Tibial nerve (tissue), 3 donors: ENCODE data around the gene TMEM63B.

Experiments used
- POLR2A ChIP-seq, 2 donors: fragments of 450-650 bp; IDR thresholded peaks; one replicate each; pipeline ENCODE4 v1.6.1; 2017; ENCODE audit warnings: antibody characterized with exemption in 2 of 2, mild to moderate bottlenecking in 2 of 2, moderate library complexity in 2 of 2
- TF ChIP-seq, protein P1 (sequence below), 5 experiments: fragments of 200-600 bp in 3 of 5; fragments of 450-650 bp in 2 of 5; sonication (generic) in 3 of 5; IDR thresholded peaks; one replicate each; pipeline ENCODE4 v1.5.1; 2016 to 2019; ENCODE audit warnings: antibody characterized with exemption in 5 of 5, mild to moderate bottlenecking in 3 of 5, moderate library complexity in 2 of 5

DNA sequence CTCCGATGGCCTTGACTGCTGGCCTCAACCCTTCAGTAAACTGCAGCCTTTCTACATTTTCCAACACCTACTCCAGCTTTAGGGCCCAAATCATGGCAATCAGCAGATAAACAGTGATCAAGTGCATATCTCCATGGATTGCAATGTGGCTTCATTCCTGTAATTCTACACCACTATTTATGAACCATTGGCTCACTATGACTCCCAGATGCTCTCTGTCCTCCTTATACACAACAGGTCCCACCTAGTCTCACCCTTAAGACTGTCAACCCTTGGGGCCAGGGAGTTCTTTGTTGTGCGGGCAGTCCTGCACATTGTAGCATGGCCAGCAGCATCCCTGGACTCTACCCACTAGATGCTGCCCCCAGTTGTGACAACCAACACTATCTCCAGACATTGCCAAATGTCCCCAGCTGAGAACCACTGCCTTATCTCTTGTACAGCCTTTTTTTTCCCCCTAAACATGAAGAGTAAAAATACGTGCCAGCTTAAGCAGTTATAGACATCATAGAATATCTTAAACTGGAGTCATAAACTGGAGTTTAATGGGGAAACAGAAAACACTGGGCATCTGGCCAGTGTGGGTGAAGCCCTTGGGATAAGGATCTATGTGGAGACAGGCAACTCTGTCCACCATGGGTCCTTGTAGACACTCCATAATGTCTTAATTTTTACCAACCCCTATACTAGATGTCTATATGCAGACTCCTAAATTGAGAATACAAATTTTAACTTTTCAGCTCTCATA lies 21.2 kb upstream of the TMEM63B start:
- TF ChIP-seq, protein P1, sequence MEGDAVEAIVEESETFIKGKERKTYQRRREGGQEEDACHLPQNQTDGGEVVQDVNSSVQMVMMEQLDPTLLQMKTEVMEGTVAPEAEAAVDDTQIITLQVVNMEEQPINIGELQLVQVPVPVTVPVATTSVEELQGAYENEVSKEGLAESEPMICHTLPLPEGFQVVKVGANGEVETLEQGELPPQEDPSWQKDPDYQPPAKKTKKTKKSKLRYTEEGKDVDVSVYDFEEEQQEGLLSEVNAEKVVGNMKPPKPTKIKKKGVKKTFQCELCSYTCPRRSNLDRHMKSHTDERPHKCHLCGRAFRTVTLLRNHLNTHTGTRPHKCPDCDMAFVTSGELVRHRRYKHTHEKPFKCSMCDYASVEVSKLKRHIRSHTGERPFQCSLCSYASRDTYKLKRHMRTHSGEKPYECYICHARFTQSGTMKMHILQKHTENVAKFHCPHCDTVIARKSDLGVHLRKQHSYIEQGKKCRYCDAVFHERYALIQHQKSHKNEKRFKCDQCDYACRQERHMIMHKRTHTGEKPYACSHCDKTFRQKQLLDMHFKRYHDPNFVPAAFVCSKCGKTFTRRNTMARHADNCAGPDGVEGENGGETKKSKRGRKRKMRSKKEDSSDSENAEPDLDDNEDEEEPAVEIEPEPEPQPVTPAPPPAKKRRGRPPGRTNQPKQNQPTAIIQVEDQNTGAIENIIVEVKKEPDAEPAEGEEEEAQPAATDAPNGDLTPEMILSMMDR (IDR thresholded peaks at IDR 0.05), result no peak
- TF ChIP-seq POLR2A (IDR thresholded peaks at IDR 0.05), result no peak
